Mesodermal cell (in vitro differentiated cells): ENCODE measurements around the gene PHOSPHO2.

Experiments used
- H3K27ac ChIP-seq: 2 replicates; pipeline ENCODE4 v1.7.0; 2013; ENCODE audit warnings: mild to moderate bottlenecking, low read depth, low read length, moderate library complexity; ENCODE audit not compliant: severe bottlenecking
- H3K36me3 ChIP-seq: 2 replicates; pipeline ENCODE4 v1.7.1; 2013; ENCODE audit warnings: mild to moderate bottlenecking, low read length, moderate library complexity; ENCODE audit not compliant: control insufficient read depth, insufficient read depth
- H3K4me1 ChIP-seq: one replicate; pipeline ENCODE4 v1.7.1; 2013; ENCODE audit warnings: mild to moderate bottlenecking, low read length; ENCODE audit not compliant: insufficient read depth, control insufficient read depth, poor library complexity, severe bottlenecking
- H3K4me3 ChIP-seq: 2 replicates; pipeline ENCODE4 v1.7.0; 2013; ENCODE audit warnings: low read length, control low read depth, mild to moderate bottlenecking; ENCODE audit not compliant: insufficient read depth, poor library complexity, severe bottlenecking; ENCODE audit errors: extremely low read depth
- H3K9me3 ChIP-seq: 2 replicates; pipeline ENCODE4 v1.7.1; 2013; ENCODE audit warnings: mild to moderate bottlenecking, low read length, moderate library complexity; ENCODE audit not compliant: control insufficient read depth
- WGBS, 2 experiments: methylation state at CpG; one replicate each; pipeline ENCODE4 v1.1.5; 2013; ENCODE audit warnings: missing lambda C conversion rate in 2 of 2; ENCODE audit not compliant: insufficient coverage in 2 of 2; 5-methylcytosine and 5-hydroxymethylcytosine counted together

The PHOSPHO2 gene

GRCh38 chr2:169664978-169665930 is 29.0 kb upstream of the PHOSPHO2 start:
- H3K36me3 ChIP-seq: no peaks in the 10 kb centered on the region
- 94 to 100% methylated on average over 1 of the region's 1 CpG for WGBS, 2 experiments
- peak overlapping the region; percentile 3 for H3K27ac ChIP-seq
- H3K9me3 ChIP-seq: no peaks in the 10 kb centered on the region
- no peak overlapping the region for H3K4me3 ChIP-seq
- H3K4me1 ChIP-seq: peaks cover 11% of the 10 kb centered on the region

GRCh38 chr2:169667583-169667982 is 26.7 kb upstream of the PHOSPHO2 start:
- H3K4me1 ChIP-seq: peaks cover 12% of the 10 kb centered on the region
- 80 to 90% methylated on average over 1 of the region's 2 CpGs for WGBS, 2 experiments

GRCh38 chr2:169670215-169670651 is 24.0 kb upstream of the PHOSPHO2 start:
- H3K9me3 ChIP-seq: no peaks in the 10 kb centered on the region
- H3K4me3 ChIP-seq: no peak overlapping the region
- no CpG with 5 or more reads among the region's 2 CpGs for WGBS, 2 experiments
- H3K27ac ChIP-seq: no peak overlapping the region
- no peaks in the 10 kb centered on the region for H3K36me3 ChIP-seq
- H3K4me1 ChIP-seq: peaks cover 4% of the 10 kb centered on the region

More at GRCh38 chr2:169667583-169667982, 26.7 kb upstream of the PHOSPHO2 start:
- H3K27ac ChIP-seq: no peak overlapping the region
- H3K36me3 ChIP-seq: no peaks in the 10 kb centered on the region
- no peaks in the 10 kb centered on the region for H3K9me3 ChIP-seq
- H3K4me3 ChIP-seq: no peak overlapping the region

DNA sequence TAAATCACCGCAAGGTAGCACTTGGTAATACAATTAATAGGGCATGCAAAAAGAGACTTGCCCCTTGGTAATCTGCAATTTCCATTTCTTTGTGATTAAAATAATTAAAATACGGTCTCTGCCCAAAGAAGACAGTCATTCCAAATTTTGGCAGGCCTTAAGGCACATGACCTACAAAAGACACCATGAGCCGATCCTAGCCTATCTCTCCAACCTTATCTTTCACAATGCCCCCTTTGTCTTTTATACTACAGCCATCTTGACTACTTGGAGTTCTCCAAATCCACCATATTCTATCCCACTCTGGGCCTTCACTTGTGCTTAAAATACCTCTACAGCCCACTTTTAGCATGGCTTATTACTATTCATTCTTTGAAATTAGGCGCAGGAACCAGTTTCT is 23.3 kb upstream of the PHOSPHO2 start:
- no peak overlapping the region for H3K27ac ChIP-seq
- H3K4me1 ChIP-seq: peaks cover 4% of the 10 kb centered on the region
- no peaks in the 10 kb centered on the region for H3K36me3 ChIP-seq
- no peak overlapping the region for H3K4me3 ChIP-seq
- H3K9me3 ChIP-seq: no peaks in the 10 kb centered on the region
- WGBS, 2 experiments: 86 to 95% methylated on average over 3 to 4 of the region's 4 CpGs

- WGBS, 2 experiments: 88 to 95% methylated on average over 6 of the region's 6 CpGs
These were observed 21.9 kb upstream of the PHOSPHO2 start for GRCh38 chr2:169672406-169672805.

DNA sequence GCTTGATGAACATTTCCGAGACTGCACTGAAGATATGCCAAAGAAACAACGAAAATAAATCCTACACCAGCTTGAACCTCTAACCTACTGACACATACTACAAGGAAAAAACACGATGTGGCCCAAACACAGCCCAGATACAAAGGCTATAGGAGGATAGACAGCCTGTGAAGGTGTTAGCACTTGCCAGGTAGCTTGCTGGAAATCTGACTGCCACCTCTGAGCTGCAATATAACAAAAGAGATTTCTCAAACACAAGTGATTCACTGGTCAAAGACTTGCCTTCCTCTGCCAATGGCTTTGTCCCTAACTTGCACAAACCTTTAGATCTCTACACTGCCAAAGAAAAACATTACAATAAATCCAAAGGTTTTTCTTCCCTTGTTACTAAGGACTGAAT is 21.2 kb upstream of the PHOSPHO2 start:
- no peak overlapping the region for H3K27ac ChIP-seq
- H3K9me3 ChIP-seq: no peaks in the 10 kb centered on the region
- peaks cover 4% of the 10 kb centered on the region for H3K4me1 ChIP-seq
- no peak overlapping the region for H3K4me3 ChIP-seq
- H3K36me3 ChIP-seq: no peaks in the 10 kb centered on the region
- no CpG with 5 or more reads among the region's 3 CpGs for WGBS, 2 experiments

More at GRCh38 chr2:169672406-169672805, 21.9 kb upstream of the PHOSPHO2 start:
- Histone ChIP-seq H3K9me3 (no peaks in the 10 kb centered on the region), H3K36me3 (no peaks in the 10 kb centered on the region), H3K4me3 (no peak overlapping the region), H3K27ac (no peak overlapping the region), H3K4me1 (peaks cover 4% of the 10 kb centered on the region)

DNA sequence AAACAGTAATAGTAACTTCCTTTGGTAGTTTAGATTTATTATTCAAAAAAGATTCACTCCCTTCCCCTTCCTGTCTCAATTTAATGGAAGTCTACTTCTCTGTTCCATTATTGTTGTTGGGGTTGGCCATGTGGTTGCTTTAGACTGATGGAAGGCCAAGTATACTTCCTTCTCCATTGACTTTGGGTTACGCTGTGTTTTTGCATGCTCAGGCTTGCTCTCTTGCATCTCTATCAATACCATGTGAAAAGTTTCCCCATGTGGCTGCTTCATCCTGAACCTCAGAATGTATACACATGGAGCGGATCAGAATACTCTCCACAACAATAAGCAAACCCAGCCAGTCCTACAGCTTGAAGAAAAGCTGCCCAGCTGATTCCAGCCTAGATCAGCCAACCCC is 20.3 kb upstream of the PHOSPHO2 start:
- Histone ChIP-seq H3K4me1 (peaks cover 4% of the 10 kb centered on the region), H3K27ac (no peak overlapping the region), H3K4me3 (no peak overlapping the region), H3K9me3 (no peaks in the 10 kb centered on the region), H3K36me3 (no peaks in the 10 kb centered on the region)
- WGBS, 2 experiments: 88 to 100% methylated on average over 1 of the region's 2 CpGs

DNA sequence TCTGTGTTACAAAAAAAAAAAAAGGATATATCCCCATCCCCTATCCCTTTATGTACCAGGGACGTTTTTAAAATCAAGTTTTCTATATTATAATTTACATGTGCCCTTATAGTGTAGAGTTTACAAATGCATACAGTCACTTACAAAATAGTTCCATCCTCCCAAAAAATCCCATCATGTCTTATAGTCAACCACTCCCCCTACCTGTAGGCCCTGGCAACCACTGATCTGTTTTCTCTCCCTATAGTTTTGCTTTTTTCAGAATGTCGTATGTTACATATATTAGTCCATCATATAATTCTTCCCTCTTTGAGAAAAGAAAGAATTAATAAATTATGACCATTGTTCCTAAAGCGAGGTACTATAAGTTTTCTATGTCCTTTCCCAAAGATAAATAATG is 17.9 kb upstream of the PHOSPHO2 start:
- Histone ChIP-seq H3K36me3 (no peaks in the 10 kb centered on the region), H3K27ac (no peak overlapping the region), H3K4me1 (no peaks in the 10 kb centered on the region), H3K4me3 (no peak overlapping the region), H3K9me3 (no peaks in the 10 kb centered on the region)
- WGBS, 2 experiments: no CpG with 5 or more reads among the region's 3 CpGs

DNA sequence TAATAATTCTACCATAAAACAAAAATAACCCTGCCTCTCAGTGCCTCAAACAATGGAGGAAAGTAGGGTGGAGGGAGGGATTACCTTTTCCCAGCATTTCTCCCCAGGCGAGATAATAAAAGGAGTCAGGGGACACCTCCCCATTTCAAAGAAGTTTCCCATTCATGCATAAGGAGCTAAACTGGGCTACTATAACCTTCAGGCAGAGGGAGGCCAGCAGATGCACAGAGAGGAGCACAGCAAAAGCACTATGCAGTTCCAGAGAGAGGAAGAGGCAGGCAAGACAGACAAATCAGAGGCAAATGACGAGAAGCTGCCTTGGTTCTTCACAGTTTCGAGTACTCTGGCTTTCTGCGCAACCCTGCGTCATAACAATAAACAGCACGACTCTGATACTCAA is 17.4 kb upstream of the PHOSPHO2 start:
- H3K9me3 ChIP-seq: no peaks in the 10 kb centered on the region
- WGBS, 2 experiments: 84 to 88% methylated on average over 5 of the region's 6 CpGs
- no peaks in the 10 kb centered on the region for H3K36me3 ChIP-seq
- H3K4me3 ChIP-seq: no peak overlapping the region
- H3K27ac ChIP-seq: no peak overlapping the region
- H3K4me1 ChIP-seq: no peaks in the 10 kb centered on the region

DNA sequence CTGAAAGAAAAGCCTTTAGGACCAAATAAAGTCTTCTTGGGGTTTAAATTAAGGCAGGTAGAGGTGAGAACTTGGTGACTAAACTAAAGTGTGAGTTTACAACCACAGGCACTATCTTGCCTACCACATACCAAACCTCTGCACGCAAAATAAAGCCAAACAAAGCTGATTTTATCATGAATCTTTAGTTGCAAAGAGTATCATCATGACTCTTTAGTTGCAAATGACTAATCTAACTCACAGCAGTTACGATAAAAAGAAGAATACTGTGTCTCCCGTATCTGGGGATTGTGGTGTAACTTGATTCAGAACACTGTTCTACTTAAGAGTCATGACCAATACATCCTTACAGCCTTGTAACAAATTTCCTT is 11.2 kb upstream of the PHOSPHO2 start:
- Histone ChIP-seq H3K9me3 (no peaks in the 10 kb centered on the region), H3K4me3 (no peak overlapping the region), H3K27ac (no peak overlapping the region), H3K4me1 (no peaks in the 10 kb centered on the region), H3K36me3 (no peaks in the 10 kb centered on the region)
- 67% methylated on average over 2 of the region's 3 CpGs; no CpG with 5 or more reads in 1 of the 2 experiments for WGBS, 2 experiments
